Measurements from ENCODE around the gene LRP6. TPM values are rescaled to one million over a fixed set of nuclear protein-coding genes. Genes with fewer than 3 reads are reported as not detected.

LRP6 gene
- total and polyA plus RNA-seq, 7 donors = 2.9 to 31.5 (median 16.6) TPM

DNA sequence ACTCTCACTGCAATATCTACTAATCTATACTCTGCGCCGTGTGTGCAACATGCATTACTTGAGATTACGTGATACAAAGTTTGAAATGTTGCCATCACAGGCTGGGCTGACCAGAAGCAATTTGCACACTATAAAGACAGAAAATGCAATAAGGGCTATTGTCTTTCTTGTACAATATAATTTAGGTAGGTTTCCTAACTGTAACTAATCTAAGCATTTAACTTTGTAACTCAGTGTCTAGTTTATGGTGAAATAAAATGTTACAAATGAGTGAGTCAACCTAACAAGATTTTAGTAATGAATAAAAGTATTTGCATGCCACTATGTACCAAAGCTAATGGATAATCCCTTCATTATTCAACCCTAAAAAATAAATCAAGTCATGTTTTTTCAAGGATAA is 57.8 kb downstream of the LRP6 start:
- Histone ChIP-seq H3K36me3 (ENCODE audit: insufficient read depth in 1 of 2, low read depth in 1 of 2) (no peaks in the 10 kb centered on the region), H3K27ac (no peak overlapping the region), H3K4me1 (peaks cover 18% of the 10 kb centered on the region), H3K4me3 (no peak overlapping the region), H3K9me3 (no peaks in the 10 kb centered on the region), H3K27me3 (ENCODE audit: insufficient read depth in 3 of 3, low read length in 2 of 3) (no peaks in the 10 kb centered on the region)
- intact Hi-C loops (cut with DNase I) = loop anchor here in 1 of 2 donors (10.0 kb wide), 1 partner anchor 56 kb away; the partner anchor contains the start of gene LRP6
- 71 to 74% (median 72%) methylated on average over 3 of the region's 3 CpGs for WGBS, 3 donors
- TF ChIP-seq, protein P1, sequence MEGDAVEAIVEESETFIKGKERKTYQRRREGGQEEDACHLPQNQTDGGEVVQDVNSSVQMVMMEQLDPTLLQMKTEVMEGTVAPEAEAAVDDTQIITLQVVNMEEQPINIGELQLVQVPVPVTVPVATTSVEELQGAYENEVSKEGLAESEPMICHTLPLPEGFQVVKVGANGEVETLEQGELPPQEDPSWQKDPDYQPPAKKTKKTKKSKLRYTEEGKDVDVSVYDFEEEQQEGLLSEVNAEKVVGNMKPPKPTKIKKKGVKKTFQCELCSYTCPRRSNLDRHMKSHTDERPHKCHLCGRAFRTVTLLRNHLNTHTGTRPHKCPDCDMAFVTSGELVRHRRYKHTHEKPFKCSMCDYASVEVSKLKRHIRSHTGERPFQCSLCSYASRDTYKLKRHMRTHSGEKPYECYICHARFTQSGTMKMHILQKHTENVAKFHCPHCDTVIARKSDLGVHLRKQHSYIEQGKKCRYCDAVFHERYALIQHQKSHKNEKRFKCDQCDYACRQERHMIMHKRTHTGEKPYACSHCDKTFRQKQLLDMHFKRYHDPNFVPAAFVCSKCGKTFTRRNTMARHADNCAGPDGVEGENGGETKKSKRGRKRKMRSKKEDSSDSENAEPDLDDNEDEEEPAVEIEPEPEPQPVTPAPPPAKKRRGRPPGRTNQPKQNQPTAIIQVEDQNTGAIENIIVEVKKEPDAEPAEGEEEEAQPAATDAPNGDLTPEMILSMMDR (IDR thresholded peaks at IDR 0.05) = no peak
- ATAC-seq (no peak), DNase-seq (no peak)

DNA sequence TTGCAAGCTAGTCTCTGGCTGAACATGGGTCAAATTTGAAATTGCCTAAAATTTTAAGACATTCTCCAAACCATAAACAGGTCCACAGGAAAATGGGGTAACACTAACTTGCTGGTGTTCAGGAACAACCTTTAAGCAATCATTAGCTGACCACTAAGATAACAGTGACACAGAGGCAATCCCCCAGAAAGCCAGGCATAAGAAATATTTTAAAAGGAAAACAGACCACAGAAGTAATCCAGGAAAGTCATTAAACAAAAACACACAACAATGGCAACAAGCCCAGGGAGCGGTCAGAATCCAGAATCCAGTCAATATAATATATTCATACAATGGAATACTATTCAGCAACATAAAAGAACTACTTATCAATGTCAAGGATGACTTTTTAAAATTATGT is 59.1 kb downstream of the LRP6 start:
- intact Hi-C loops (cut with DNase I) = loop anchor here in 1 of 2 donors (10.0 kb wide), 1 partner anchor 57 kb away; the partner anchor contains the start of gene LRP6
- no peaks in the 10 kb centered on the region for H3K27me3 ChIP-seq (ENCODE audit: insufficient read depth in 3 of 3, low read length in 2 of 3)
- no peak overlapping the region for H3K27ac ChIP-seq
- H3K4me1 ChIP-seq = peaks cover 12% of the 10 kb centered on the region
- no peak for ATAC-seq
- no peaks in the 10 kb centered on the region for H3K9me3 ChIP-seq
- DNase-seq = no peak
- no peaks in the 10 kb centered on the region for H3K36me3 ChIP-seq (ENCODE audit: insufficient read depth in 1 of 2, low read depth in 1 of 2)
- 89 to 100% (median 91%) methylated on average over 1 of the region's 1 CpG for WGBS, 3 donors
- TF ChIP-seq, protein P1 (IDR thresholded peaks at IDR 0.05) = no peak
- H3K4me3 ChIP-seq = no peak overlapping the region

DNA sequence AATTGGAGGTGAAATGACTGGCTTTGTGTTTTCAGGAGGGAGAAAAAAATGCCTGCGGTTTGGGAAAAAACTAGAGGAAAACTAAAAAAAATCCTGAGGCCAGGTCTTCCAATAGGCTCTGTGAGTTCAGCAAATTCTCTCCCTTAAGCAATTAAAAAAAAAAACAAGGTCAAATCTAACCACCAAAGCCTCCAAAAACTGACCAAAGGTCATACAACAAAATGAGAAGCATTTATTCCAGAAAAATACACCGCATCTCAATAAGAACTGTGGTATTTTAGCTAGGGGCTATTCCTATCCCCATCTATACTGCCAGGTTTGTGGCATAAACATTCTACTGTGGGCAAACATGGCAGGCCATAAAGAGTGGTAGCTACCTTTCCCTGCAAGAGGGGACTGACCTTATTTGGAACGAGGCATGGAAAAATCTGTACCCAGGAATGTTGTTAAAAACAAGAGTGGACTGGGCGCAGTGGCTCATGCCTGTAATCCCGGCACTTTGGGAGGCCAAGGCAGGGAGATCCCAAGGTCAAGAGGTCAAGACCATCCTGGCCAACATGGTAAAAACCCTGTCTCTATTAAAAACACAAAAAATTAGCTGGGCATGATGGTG is 60.0 kb downstream of the LRP6 start:
- ATAC-seq (no peak), DNase-seq (no peak)
- Histone ChIP-seq H3K4me1 (peaks cover 12% of the 10 kb centered on the region), H3K27me3 (ENCODE audit: insufficient read depth in 3 of 3, low read length in 2 of 3) (no peaks in the 10 kb centered on the region), H3K9me3 (no peaks in the 10 kb centered on the region), H3K27ac (no peak overlapping the region), H3K36me3 (ENCODE audit: insufficient read depth in 1 of 2, low read depth in 1 of 2) (no peaks in the 10 kb centered on the region), H3K4me3 (no peak overlapping the region)
- WGBS, 3 donors = 76 to 91% (median 81%) methylated on average over 5 of the region's 5 CpGs
- intact Hi-C loops (cut with DNase I) = loop anchor here in 1 of 2 donors (10.0 kb wide), 1 partner anchor 58 kb away; the partner anchor contains the start of gene LRP6
- TF ChIP-seq, protein P1 (IDR thresholded peaks at IDR 0.05) = no peak

DNA sequence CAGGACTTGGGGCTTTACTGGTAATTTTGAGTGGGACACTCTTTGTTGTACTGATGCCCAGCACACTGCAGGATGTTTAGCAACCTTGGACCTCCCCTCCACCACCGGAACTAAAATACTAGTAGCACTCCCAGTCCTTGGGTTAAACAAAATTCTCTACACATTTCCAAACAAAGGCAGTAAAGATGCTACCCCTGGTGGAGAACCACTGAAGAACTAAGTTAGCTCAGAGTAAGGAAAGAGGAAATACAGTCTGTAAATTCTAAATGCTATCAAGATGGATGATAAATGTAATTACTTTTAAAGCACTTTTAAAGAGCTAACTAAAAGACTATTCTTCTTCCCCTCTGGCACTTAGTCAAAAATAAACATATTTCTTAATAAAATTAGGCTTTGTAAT is 64.1 kb downstream of the LRP6 start:
- ATAC-seq (peak in 1 of 4 donors; percentile 30), DNase-seq (no peak)
- intact Hi-C loops (cut with DNase I) = loop anchor here in 1 of 2 donors (10.0 kb wide), 1 partner anchor 62 kb away; the partner anchor contains the start of gene LRP6
- WGBS, 3 donors = 37 to 75% (median 56%) methylated on average over 1 of the region's 1 CpG
- Histone ChIP-seq H3K27me3 (ENCODE audit: insufficient read depth in 3 of 3, low read length in 2 of 3) (no peaks in the 10 kb centered on the region), H3K36me3 (ENCODE audit: insufficient read depth in 1 of 2, low read depth in 1 of 2) (no peaks in the 10 kb centered on the region), H3K4me1 (peaks cover 22% of the 10 kb centered on the region), H3K9me3 (peaks cover 6% of the 10 kb centered on the region), H3K4me3 (no peak overlapping the region), H3K27ac (peak overlapping the region; percentile 67)
- TF ChIP-seq, protein P1 (IDR thresholded peaks at IDR 0.05) = no peak

Measured in psoas muscle (tissue), 8 donors.